CD4-positive, alpha-beta T cell (primary cell): Measurements from ENCODE around the gene DDX56. TPM values are rescaled to one million over a fixed set of nuclear protein-coding genes. Genes with fewer than 3 reads are reported as not detected.

ENCODE experiments used
- ATAC-seq: fragments of 200-7000 bp; cut with Tn5 transposase; one replicate; pipeline ENCODE4 v1.10.0; 2022; ENCODE audit warnings: mild to moderate bottlenecking; ENCODE audit not compliant: poor library complexity
- CTCF ChIA-PET: fragments of 350-600 bp; sonication (Branson Sonifier 250); formaldehyde crosslinking; loops from one replicate; lab custom pipeline; 2021; ENCODE audit warnings: antibody characterized with exemption, inconsistent platforms; lab: Charles Lee
- POLR2A ChIA-PET: fragments of 350-600 bp; sonication (Branson Sonifier 250); formaldehyde crosslinking; loops from one replicate; lab custom pipeline; 2021; ENCODE audit warnings: antibody characterized with exemption, inconsistent platforms; lab: Charles Lee
- DNase-seq, 14 experiments: peaks; one replicate each; pipeline ENCODE4 v3.0.0-alpha.2; 2013 to 2020; ENCODE audit warnings: mixed read lengths in 2 of 14
- H3K27ac ChIP-seq, 2 donors: one replicate each; pipeline versions ENCODE4 v1.5.1 to v1.7.0; 2013; ENCODE audit warnings: low read length in 2 of 2, low read depth in 1 of 2, mild to moderate bottlenecking in 1 of 2
- H3K27me3 ChIP-seq, 2 experiments: 1 replicate in 1 of 2; 2 replicates in 1 of 2; pipeline versions ENCODE4 v1.6.1 to v1.7.0; 2013; ENCODE audit warnings: low read length in 2 of 2, control low read depth in 1 of 2, mild to moderate bottlenecking in 1 of 2, moderate library complexity in 1 of 2; ENCODE audit not compliant: insufficient read depth in 2 of 2, control insufficient read depth in 1 of 2
- H3K36me3 ChIP-seq: one replicate; pipeline ENCODE4 v1.6.1; 2013; ENCODE audit warnings: low read length, control low read depth; ENCODE audit not compliant: insufficient read depth
- H3K4me1 ChIP-seq: one replicate; pipeline ENCODE4 v1.6.1; 2013; ENCODE audit warnings: low read length, control low read depth; ENCODE audit not compliant: insufficient read depth
- H3K4me3 ChIP-seq: one replicate; pipeline ENCODE4 v1.5.1; 2013; ENCODE audit warnings: mild to moderate bottlenecking, low read length, moderate library complexity
- H3K9me3 ChIP-seq, 2 experiments: 1 replicate in 1 of 2; 2 replicates in 1 of 2; pipeline versions ENCODE4 v1.6.1 to v1.7.0; 2013; ENCODE audit warnings: low read length in 2 of 2, mild to moderate bottlenecking in 2 of 2, control low read depth in 1 of 2, moderate library complexity in 1 of 2; ENCODE audit not compliant: control insufficient read depth in 1 of 2, insufficient read depth in 1 of 2
- H3K27ac Mint-ChIP-seq: one replicate; pipeline ENCODE4 v1.8.0; 2020; ENCODE audit warnings: mixed read lengths
- H3K27me3 Mint-ChIP-seq: one replicate; pipeline ENCODE4 v1.8.0; 2021; ENCODE audit warnings: mixed read lengths
- H3K36me3 Mint-ChIP-seq: one replicate; pipeline ENCODE4 v1.8.0; 2021; ENCODE audit warnings: low read depth, mixed read lengths
- H3K4me1 Mint-ChIP-seq: one replicate; pipeline ENCODE4 v1.8.0; 2021; ENCODE audit warnings: low read depth, mixed read lengths
- H3K4me3 Mint-ChIP-seq: one replicate; pipeline ENCODE4 v1.8.0; 2020; ENCODE audit warnings: mild to moderate bottlenecking, mixed read lengths
- H3K9me3 Mint-ChIP-seq: one replicate; pipeline ENCODE4 v1.8.0; 2020; ENCODE audit warnings: mixed read lengths
- CTCF ChIP-seq: fragments of 200-600 bp; IDR thresholded peaks from one replicate; pipeline ENCODE4 v1.8.0; 2022; ENCODE audit warnings: antibody characterized with exemption, mild to moderate bottlenecking
- intact Hi-C, 2 experiments: fragments of 100-400 bp; cut with DNase I in 1 of 2; cut with micrococcal nuclease in 1 of 2; formaldehyde crosslinking; loops; one replicate each; pipeline versions ENCODE4 v1.15.1 to v1.9.0; 2023 to 2025; cut with DNase I, micrococcal nuclease
- total RNA-seq, 174 experiments: library from RNA in 2 of 174; stranded (reverse) in 2 of 174; gene quantifications; one replicate each; pipeline ENCODE4 v1.2.3 and lab custom pipeline; 2021 to 2026

Gene DDX56
- total RNA-seq, 2 experiments from 2014 or later, result 126 to 127 TPM

DNA sequence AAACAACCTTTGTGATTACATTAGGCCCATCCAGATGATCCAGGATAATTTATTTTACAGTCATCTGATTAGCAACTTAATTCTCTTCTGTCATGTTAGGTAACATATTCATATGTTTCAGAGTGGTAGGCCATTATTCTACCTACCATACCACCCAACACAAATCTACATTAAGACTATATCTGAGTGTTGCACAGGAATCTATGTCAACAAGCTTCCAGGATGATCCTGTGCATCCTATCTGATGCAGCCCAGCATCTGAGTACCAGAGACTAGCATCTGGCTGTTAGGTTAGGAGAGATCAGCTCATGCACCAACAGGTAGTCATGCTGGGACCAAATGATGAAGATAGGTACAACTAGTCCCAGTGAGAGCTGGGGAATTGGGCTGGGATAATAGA is 1.3 kb upstream of the DDX56 start:
- peaks cover 52% of the 10 kb centered on the region for H3K4me1 Mint-ChIP-seq
- no peak for TF ChIP-seq CTCF
- H3K36me3 Mint-ChIP-seq, result peaks cover 85% of the 10 kb centered on the region
- no peak for ATAC-seq
- CTCF ChIA-PET, result interaction anchor here (2.2 kb wide), 1 partner anchor 10 kb away, joined by 18 read pairs; no protein-coding TSS in a partner anchor
- POLR2A ChIA-PET, result interaction anchor here (0.7 to 3.9 kb wide), 3 partner anchors 85 to 300 kb away, joined by 3 to 43 read pairs (median 13); partner anchors contain the start of genes NUDCD3 and PPIA
- no peaks in the 10 kb centered on the region for H3K9me3 Mint-ChIP-seq
- no peak for DNase-seq
- Histone ChIP-seq H3K27me3 (no peaks in the 10 kb centered on the region), H3K9me3 (no peaks in the 10 kb centered on the region), H3K4me3 (no peak overlapping the region), H3K36me3 (peaks cover 64% of the 10 kb centered on the region), H3K27ac (no peak overlapping the region), H3K4me1 (peaks cover 41% of the 10 kb centered on the region)
- intact Hi-C loops, result loop anchor here in 1 of 2 experiments (10.0 kb wide), 1 partner anchor 530 kb away; the partner anchor contains the start of gene DBNL
- H3K27ac Mint-ChIP-seq, result peak overlapping the region; percentile 99
- peak overlapping the region; percentile 95 for H3K4me3 Mint-ChIP-seq
- H3K27me3 Mint-ChIP-seq, result no peaks in the 10 kb centered on the region

DNA sequence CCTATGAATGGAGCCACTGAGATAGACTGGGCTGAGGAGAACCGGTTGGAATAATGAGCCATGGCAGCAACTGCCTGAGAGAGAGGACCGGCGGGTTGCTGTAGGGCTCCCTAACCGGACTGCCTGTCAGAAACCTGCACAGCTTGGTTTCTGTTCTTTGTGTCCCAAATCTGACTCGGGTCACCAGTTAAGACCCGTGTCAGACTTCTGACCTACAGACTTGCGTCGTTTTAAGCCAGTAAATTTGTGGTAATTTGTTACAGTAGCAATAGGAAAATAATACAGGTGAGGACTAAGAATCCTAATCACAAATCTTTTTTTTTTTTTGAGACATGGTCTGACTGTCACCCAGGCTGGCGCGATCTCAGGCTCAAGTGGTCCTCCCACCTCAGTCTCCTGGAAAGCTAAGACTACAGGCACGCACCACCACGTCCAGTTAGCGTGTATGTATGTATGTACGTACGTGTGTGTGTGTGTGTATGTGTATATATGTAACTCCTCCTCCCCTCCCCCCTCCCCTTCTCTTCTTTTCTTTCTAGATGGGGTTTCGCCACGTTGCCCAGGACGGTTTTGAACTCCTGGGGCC is 672 bp upstream of the DDX56 start:
- TF ChIP-seq CTCF, result no peak
- Histone ChIP-seq H3K9me3 (no peaks in the 10 kb centered on the region), H3K36me3 (peaks cover 64% of the 10 kb centered on the region), H3K4me3 (peak overlapping the region; percentile 71), H3K27me3 (no peaks in the 10 kb centered on the region), H3K4me1 (peaks cover 36% of the 10 kb centered on the region), H3K27ac (peak overlapping the region; percentile 77 to 82)
- POLR2A ChIA-PET, result interaction anchor here (0.6 to 3.9 kb wide), 20 partner anchors 8 to 1642 kb away, joined by 3 to 43 read pairs (median 4); partner anchors contain the start of genes H2AZ2, MRPL32, MRPS24 and NUDCD3
- Mint-ChIP-seq H3K27ac (peak overlapping the region; percentile 99), H3K27me3 (no peaks in the 10 kb centered on the region), H3K36me3 (peaks cover 85% of the 10 kb centered on the region), H3K9me3 (no peaks in the 10 kb centered on the region), H3K4me3 (peak overlapping the region; percentile 95), H3K4me1 (peaks cover 51% of the 10 kb centered on the region)
- DNase-seq (peak in 1 of 14 experiments; percentile 9), ATAC-seq (peak; percentile 27)
- CTCF ChIA-PET, result interaction anchor here (0.8 to 2.2 kb wide), 2 partner anchors 9 to 529 kb away, joined by 3 to 18 read pairs; partner anchors contain the start of gene DBNL
- intact Hi-C loops, result loop anchor here (1.0 to 10.0 kb wide), 3 partner anchors 8 to 647 kb away; partner anchors contain the start of genes DBNL (in 1 of the 2), TMED4 (in 1 of the 2) and UBE2D4 (in 1 of the 2)

GRCh38 chr7:44572771-44573170 is 937 bp downstream of the DDX56 start:
- intact Hi-C loops, result loop anchor here (5.0 to 10.0 kb wide), 2 partner anchors 528 to 645 kb away; partner anchors contain the start of genes DBNL (in 1 of the 2) and UBE2D4 (in 1 of the 2)
- peak overlapping the region; percentile 71 for H3K4me3 ChIP-seq

More at GRCh38 chr7:44572771-44573170, 937 bp downstream of the DDX56 start:
- ATAC-seq (no peak), DNase-seq (no peak)
- Mint-ChIP-seq H3K27me3 (no peaks in the 10 kb centered on the region), H3K9me3 (no peaks in the 10 kb centered on the region), H3K27ac (peak overlapping the region; percentile 99), H3K4me1 (peaks cover 48% of the 10 kb centered on the region), H3K4me3 (peak overlapping the region; percentile 95), H3K36me3 (peaks cover 85% of the 10 kb centered on the region)
- Histone ChIP-seq H3K36me3 (peaks cover 65% of the 10 kb centered on the region), H3K9me3 (no peaks in the 10 kb centered on the region), H3K27ac (no peak overlapping the region), H3K27me3 (no peaks in the 10 kb centered on the region), H3K4me1 (peaks cover 35% of the 10 kb centered on the region)
- ChIA-PET CTCF (no interaction called here), POLR2A (interaction anchor here (0.7 to 3.9 kb wide), 12 partner anchors 8 to 651 kb away, joined by 3 to 43 read pairs (median 9); partner anchors contain the start of genes DBNL, H2AZ2, NUDCD3 and OGDH)
- TF ChIP-seq CTCF, result no peak
